Activated T-cell treated with anti-CD3 and anti-CD28 coated beads, Interleukin-2, amount 50 U/mL, for 4 hours (primary cell): ENCODE measurements around the gene SLC22A2. TPM values are rescaled to one million over a fixed set of nuclear protein-coding genes. Genes with fewer than 3 reads are reported as not detected.

Experiments
- ATAC-seq, 2 donors: fragments of 200-7000 bp; cut with Tn5 transposase; one replicate each; pipeline ENCODE4 v1.10.0; 2021
- DNase-seq: peaks from one replicate; pipeline ENCODE4 v3.0.0-alpha.2; 2020
- H3K27me3 Mint-ChIP-seq: one replicate; pipeline ENCODE4 v1.8.0; 2021; ENCODE audit warnings: low read depth, mixed read lengths
- H3K36me3 Mint-ChIP-seq: one replicate; pipeline ENCODE4 v1.8.0; 2022; ENCODE audit warnings: mixed read lengths; ENCODE audit not compliant: insufficient read depth
- H3K4me1 Mint-ChIP-seq: one replicate; pipeline ENCODE4 v1.8.0; 2021; ENCODE audit warnings: low read depth, mixed read lengths
- H3K4me3 Mint-ChIP-seq: one replicate; pipeline ENCODE4 v1.8.0; 2021; ENCODE audit warnings: mild to moderate bottlenecking, moderate library complexity, mixed read lengths
- H3K9me3 Mint-ChIP-seq: one replicate; pipeline ENCODE4 v1.8.0; 2021; ENCODE audit warnings: mixed read lengths
- total RNA-seq, 3 donors: library from RNA; stranded (reverse); gene quantifications; one replicate each; pipeline ENCODE4 v1.2.1, GENCODE V29; 2021

SLC22A2 gene
- total RNA-seq, 3 donors from 2014 or later = not detected

DNA sequence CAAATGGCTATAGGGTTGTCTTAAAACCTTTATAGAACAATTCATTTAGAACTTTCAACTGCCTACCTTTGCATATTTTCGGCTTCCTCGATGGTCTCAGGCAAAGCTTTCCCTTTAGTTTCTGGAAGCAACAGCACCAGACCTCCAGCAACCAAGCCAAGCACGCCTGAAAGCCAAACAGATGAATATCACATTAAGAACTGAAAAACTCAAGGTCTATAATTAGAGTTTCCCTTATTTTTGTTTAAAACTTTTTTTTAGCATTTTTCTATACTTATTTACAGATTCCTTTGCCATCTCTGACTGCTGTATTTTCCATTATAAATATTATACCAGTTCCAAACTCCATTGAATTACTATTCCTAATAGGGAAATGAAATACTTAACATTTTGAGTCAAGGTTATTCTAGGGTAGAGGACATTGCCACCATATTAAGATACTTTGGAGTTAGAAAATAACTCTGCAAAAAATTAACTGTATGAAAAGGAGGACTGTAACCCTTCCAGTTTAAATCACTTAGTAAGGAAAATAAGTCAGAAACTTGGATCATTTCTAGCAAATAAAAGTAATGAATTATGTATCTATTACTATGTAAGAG lies 33.9 kb downstream of the SLC22A2 start:
- H3K4me1 Mint-ChIP-seq = peaks cover 14% of the 10 kb centered on the region
- H3K4me3 Mint-ChIP-seq = no peak overlapping the region
- DNase-seq (no peak), ATAC-seq (no peak)
- H3K9me3 Mint-ChIP-seq = peaks cover 3% of the 10 kb centered on the region
- peaks cover 7% of the 10 kb centered on the region for H3K27me3 Mint-ChIP-seq
- no peaks in the 10 kb centered on the region for H3K36me3 Mint-ChIP-seq

DNA sequence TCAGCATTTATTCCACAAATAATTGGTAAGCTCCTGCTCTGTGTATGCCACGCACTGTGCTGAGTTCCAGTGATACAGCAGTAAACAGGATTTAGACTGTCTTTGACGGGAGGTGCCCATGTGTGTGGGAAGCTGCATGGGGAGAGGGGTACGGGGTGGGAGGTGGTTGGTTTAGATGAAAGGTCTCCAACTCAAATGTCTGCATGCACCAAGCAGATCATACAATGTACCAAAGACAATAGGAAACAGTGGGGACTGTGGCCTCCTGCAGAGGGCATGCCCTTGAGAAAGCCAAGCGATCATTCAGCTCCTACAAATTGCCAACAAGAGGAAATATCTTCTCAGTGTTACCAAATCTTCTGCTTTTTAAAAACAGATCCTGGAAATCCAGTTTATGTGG lies 36.1 kb downstream of the SLC22A2 start:
- H3K36me3 Mint-ChIP-seq = no peaks in the 10 kb centered on the region
- H3K27me3 Mint-ChIP-seq = peaks cover 9% of the 10 kb centered on the region
- H3K4me1 Mint-ChIP-seq = peaks cover 14% of the 10 kb centered on the region
- no peaks in the 10 kb centered on the region for H3K9me3 Mint-ChIP-seq
- H3K4me3 Mint-ChIP-seq = no peak overlapping the region
- ATAC-seq (no peak), DNase-seq (no peak)

GRCh38 chr6:160221918-160222317 lies 36.7 kb downstream of the SLC22A2 start:
- ATAC-seq (no peak), DNase-seq (no peak)
- Mint-ChIP-seq H3K9me3 (no peaks in the 10 kb centered on the region), H3K36me3 (no peaks in the 10 kb centered on the region), H3K27me3 (peaks cover 14% of the 10 kb centered on the region), H3K4me1 (peaks cover 10% of the 10 kb centered on the region), H3K4me3 (no peak overlapping the region)

GRCh38 chr6:160221423-160221822 lies 37.2 kb downstream of the SLC22A2 start:
- DNase-seq = no peak
- H3K36me3 Mint-ChIP-seq = no peaks in the 10 kb centered on the region
- no peaks in the 10 kb centered on the region for H3K9me3 Mint-ChIP-seq
- no peak for ATAC-seq
- no peak overlapping the region for H3K4me3 Mint-ChIP-seq
- H3K27me3 Mint-ChIP-seq = peaks cover 17% of the 10 kb centered on the region
- H3K4me1 Mint-ChIP-seq = peaks cover 6% of the 10 kb centered on the region

DNA sequence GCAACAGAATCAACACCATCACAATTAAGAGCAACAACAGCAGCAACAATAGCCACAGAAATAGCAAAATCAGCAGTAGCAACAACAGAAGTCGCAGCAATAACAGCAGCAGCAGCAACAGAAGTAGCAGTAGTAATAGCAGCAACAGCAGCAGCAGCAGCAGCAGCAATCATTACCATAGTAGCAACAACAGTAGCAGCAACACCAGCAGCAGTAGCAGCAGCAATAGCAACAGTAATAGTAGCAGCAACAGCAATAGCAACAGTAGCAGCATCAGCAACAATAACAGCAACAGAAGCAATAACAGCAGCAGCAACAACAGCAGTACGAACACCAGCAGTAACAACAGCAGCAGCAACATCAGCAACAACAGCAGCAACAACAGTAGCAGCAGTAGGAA lies 39.8 kb downstream of the SLC22A2 start:
- Mint-ChIP-seq H3K27me3 (peaks cover 32% of the 10 kb centered on the region), H3K36me3 (no peaks in the 10 kb centered on the region), H3K4me1 (no peaks in the 10 kb centered on the region), H3K4me3 (no peak overlapping the region), H3K9me3 (no peaks in the 10 kb centered on the region)
- DNase-seq = no peak
- ATAC-seq = no peak

DNA sequence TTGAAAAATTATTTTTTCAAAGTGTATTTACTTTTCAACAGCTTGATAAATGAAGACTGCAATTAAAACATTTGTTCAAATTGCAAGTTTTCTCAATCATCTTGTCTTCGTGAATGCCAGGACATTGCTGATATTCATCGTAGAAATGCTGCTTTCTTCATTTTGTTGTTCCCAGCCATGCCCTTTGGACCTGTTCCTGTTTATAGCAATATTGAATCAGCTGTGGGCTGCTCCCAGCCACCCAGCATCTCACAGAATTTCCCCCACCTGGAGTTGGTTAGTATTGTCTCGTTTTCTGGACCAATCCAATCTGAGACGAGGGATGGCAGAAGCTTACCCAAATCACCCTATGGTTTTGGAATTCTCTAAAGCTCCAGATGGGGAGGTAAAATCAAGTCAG lies 40.8 kb downstream of the SLC22A2 start:
- Mint-ChIP-seq H3K4me1 (no peaks in the 10 kb centered on the region), H3K36me3 (no peaks in the 10 kb centered on the region), H3K27me3 (peaks cover 41% of the 10 kb centered on the region), H3K9me3 (peaks cover 5% of the 10 kb centered on the region), H3K4me3 (no peak overlapping the region)
- ATAC-seq (no peak), DNase-seq (no peak)

DNA sequence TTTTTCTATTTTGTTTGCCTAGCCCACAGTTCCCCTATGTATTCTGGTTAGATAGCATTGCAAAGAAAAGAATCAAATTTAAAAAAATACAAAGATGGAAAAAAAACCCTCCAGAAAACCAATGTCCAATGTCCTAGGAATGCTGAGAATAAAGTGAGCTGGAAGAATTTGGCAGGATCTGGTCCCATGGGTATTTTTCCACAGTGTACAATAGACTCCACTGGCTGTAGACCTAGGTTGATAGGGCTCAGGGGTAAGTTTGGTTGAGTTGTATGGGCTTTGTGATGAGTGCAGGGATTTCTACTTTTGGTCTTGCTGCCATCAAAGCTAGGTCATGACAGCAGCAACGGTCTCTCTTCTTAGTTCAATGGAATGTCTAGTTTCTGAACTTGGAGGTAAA lies 41.5 kb downstream of the SLC22A2 start:
- peaks cover 46% of the 10 kb centered on the region for H3K27me3 Mint-ChIP-seq
- ATAC-seq = no peak
- no peaks in the 10 kb centered on the region for H3K36me3 Mint-ChIP-seq
- no peak for DNase-seq
- H3K9me3 Mint-ChIP-seq = peaks cover 5% of the 10 kb centered on the region
- H3K4me3 Mint-ChIP-seq = no peak overlapping the region
- no peaks in the 10 kb centered on the region for H3K4me1 Mint-ChIP-seq

DNA sequence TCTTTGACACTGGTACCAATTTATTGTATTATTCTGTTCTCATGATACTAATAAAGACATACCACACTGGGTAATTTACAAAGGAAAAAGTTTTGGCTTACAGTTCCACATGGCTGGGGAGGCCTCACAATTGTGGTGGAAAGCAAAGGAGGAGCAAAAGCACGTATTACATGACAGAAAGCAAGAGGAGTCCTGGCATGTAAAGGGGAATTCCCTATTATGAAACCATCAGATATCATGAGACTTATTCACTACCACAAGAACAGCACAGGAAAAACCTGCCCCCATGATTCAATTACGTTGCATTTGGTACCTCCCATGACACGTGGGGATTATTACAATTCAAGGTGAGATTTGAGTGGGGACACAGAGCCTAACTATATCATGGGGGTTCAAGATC lies 43.4 kb downstream of the SLC22A2 start:
- ATAC-seq (peak in 1 of 2 donors; percentile 65), DNase-seq (no peak)
- Mint-ChIP-seq H3K36me3 (no peaks in the 10 kb centered on the region), H3K4me3 (no peak overlapping the region), H3K27me3 (peaks cover 60% of the 10 kb centered on the region), H3K9me3 (peaks cover 9% of the 10 kb centered on the region), H3K4me1 (no peaks in the 10 kb centered on the region)

DNA sequence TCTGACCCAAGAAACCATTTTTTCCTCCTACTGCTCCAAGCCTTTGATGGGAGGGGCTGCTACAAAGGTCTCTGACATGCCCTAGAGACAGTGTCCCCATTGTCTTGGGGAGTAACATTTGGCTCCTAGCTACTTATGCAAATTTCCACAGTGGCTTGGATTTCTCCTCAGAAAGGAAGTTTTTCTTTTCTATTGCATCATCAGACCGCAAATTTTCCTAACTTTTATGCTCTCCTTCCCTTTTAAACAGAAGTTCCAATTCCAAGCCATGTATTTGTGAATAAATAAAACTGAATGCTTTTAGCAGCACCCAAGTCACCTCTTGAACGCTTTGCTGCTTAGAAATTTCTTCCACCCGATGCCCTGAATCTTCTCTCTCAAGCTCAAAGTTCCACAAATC lies 51.0 kb downstream of the SLC22A2 start:
- Mint-ChIP-seq H3K36me3 (no peaks in the 10 kb centered on the region), H3K4me3 (no peak overlapping the region), H3K4me1 (no peaks in the 10 kb centered on the region), H3K27me3 (peaks cover 19% of the 10 kb centered on the region), H3K9me3 (peaks cover 11% of the 10 kb centered on the region)
- DNase-seq (no peak), ATAC-seq (no peak)

- H3K27me3 Mint-ChIP-seq = peaks cover 8% of the 10 kb centered on the region
- DNase-seq (no peak), ATAC-seq (no peak)
Observed at GRCh38 chr6:160204710-160205109, 53.9 kb downstream of the SLC22A2 start.

DNA sequence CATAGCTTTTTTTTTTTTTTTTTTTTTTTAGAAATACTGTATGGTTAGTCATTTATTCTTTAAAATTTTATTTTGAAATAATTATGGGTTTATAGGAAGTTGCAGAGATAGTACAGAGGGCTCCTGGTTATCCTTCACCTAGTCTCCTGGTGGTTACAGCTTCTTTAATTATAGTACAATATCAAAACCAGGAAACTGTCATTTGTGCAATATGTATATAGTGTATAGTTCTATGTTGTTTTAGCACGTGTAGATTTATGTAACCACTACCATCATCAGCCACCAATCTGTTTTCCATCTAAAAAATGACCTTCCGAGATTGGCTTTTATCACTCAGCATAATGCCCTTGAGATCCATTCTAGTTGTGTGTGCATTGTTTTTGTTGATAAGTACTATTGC lies 54.7 kb downstream of the SLC22A2 start:
- no peaks in the 10 kb centered on the region for H3K4me1 Mint-ChIP-seq

More at GRCh38 chr6:160204710-160205109, 53.9 kb downstream of the SLC22A2 start:
- Mint-ChIP-seq H3K4me1 (no peaks in the 10 kb centered on the region), H3K36me3 (no peaks in the 10 kb centered on the region), H3K9me3 (peaks cover 10% of the 10 kb centered on the region), H3K4me3 (no peak overlapping the region)

GRCh38 chr6:160203522-160203921 lies 55.1 kb downstream of the SLC22A2 start:
- Mint-ChIP-seq H3K4me3 (no peak overlapping the region), H3K27me3 (peaks cover 8% of the 10 kb centered on the region), H3K4me1 (no peaks in the 10 kb centered on the region), H3K36me3 (no peaks in the 10 kb centered on the region), H3K9me3 (peaks cover 10% of the 10 kb centered on the region)
- no peak for ATAC-seq
- DNase-seq = no peak

More for the DNA sequence above, 54.7 kb downstream of the SLC22A2 start:
- ATAC-seq (no peak), DNase-seq (no peak)
- Mint-ChIP-seq H3K36me3 (no peaks in the 10 kb centered on the region), H3K27me3 (peaks cover 8% of the 10 kb centered on the region), H3K4me3 (no peak overlapping the region), H3K9me3 (peaks cover 10% of the 10 kb centered on the region)

DNA sequence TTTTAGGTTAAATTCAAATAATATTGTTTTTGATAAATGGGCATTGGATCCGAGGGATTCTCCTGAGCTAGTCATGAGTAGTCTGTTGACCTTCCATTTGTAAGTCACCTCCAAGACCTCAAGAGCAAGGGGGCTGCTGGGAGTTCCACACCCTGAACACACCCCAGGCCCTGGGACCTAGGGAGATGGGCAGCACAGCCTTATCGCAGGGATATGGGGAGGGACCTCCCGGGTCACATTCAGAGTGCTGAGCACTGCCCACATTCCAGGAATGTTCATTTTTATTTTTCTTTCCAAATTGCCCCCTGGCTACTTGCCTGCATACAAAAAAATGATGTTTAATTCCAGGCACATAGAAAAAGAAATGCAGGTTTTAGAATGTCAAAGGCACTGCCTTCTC lies 55.5 kb downstream of the SLC22A2 start:
- H3K4me3 Mint-ChIP-seq = no peak overlapping the region
- H3K4me1 Mint-ChIP-seq = no peaks in the 10 kb centered on the region
- DNase-seq = no peak
- peaks cover 8% of the 10 kb centered on the region for H3K27me3 Mint-ChIP-seq
- peaks cover 8% of the 10 kb centered on the region for H3K9me3 Mint-ChIP-seq
- H3K36me3 Mint-ChIP-seq = no peaks in the 10 kb centered on the region
- no peak for ATAC-seq

- Mint-ChIP-seq H3K27me3 (peaks cover 11% of the 10 kb centered on the region), H3K36me3 (no peaks in the 10 kb centered on the region), H3K4me1 (no peaks in the 10 kb centered on the region), H3K9me3 (peaks cover 8% of the 10 kb centered on the region), H3K4me3 (no peak overlapping the region)
- no peak for ATAC-seq
- no peak for DNase-seq
Observed at GRCh38 chr6:160202411-160202810, 56.2 kb downstream of the SLC22A2 start.

GRCh38 chr6:160201061-160201460 lies 57.6 kb downstream of the SLC22A2 start:
- peaks cover 15% of the 10 kb centered on the region for H3K27me3 Mint-ChIP-seq

More at GRCh38 chr6:160201061-160201460, 57.6 kb downstream of the SLC22A2 start:
- ATAC-seq (no peak), DNase-seq (no peak)
- Mint-ChIP-seq H3K4me1 (no peaks in the 10 kb centered on the region), H3K36me3 (no peaks in the 10 kb centered on the region), H3K4me3 (no peak overlapping the region), H3K9me3 (peaks cover 10% of the 10 kb centered on the region)
